WTC11 (cell line): ENCODE data around the gene CRABP2. TPM values are rescaled to one million over a fixed set of nuclear protein-coding genes. Genes with fewer than 3 reads are reported as not detected.

Experiments used
- ATAC-seq: fragments of 200-7000 bp; cut with Tn5 transposase; 2 replicates; pipeline ENCODE4 v1.10.0; 2021; ENCODE audit warnings: mild to moderate bottlenecking, moderate library complexity
- CTCF ChIA-PET: fragments of 300-600 bp; sonication (Branson Sonifier 250); formaldehyde crosslinking; loops from one replicate; lab custom pipeline; 2021; ENCODE audit warnings: antibody characterized with exemption; lab: Charles Lee
- POLR2A ChIA-PET: fragments of 350-600 bp; sonication (Branson Sonifier 250); formaldehyde crosslinking; loops from one replicate; lab custom pipeline; 2021; ENCODE audit warnings: antibody characterized with exemption; lab: Charles Lee
- DNase-seq: peaks from one replicate; pipeline ENCODE4 v3.0.0; 2021; ENCODE audit warnings: low spot score
- H3K27ac Mint-ChIP-seq: 2 replicates; pipeline ENCODE4 v1.8.0; 2021; ENCODE audit warnings: mixed read lengths
- H3K27me3 Mint-ChIP-seq: 2 replicates; pipeline ENCODE4 v1.8.0; 2021; ENCODE audit warnings: low read depth, mild to moderate bottlenecking, moderate library complexity, mixed read lengths
- H3K36me3 Mint-ChIP-seq: 2 replicates; pipeline ENCODE4 v1.8.0; 2021; ENCODE audit warnings: mixed read lengths
- H3K4me1 Mint-ChIP-seq: 2 replicates; pipeline ENCODE4 v1.8.0; 2022; ENCODE audit warnings: mixed read lengths
- H3K4me3 Mint-ChIP-seq: 2 replicates; pipeline ENCODE4 v1.8.0; 2021; ENCODE audit warnings: mild to moderate bottlenecking, moderate library complexity, mixed read lengths
- H3K9me3 Mint-ChIP-seq: 2 replicates; pipeline ENCODE4 v1.8.0; 2021; ENCODE audit warnings: mixed read lengths
- CREB1 ChIP-seq: sonication (generic); formaldehyde crosslinking; IDR thresholded peaks from 2 replicates; pipeline ENCODE4 v1.8.0; 2023; ENCODE audit warnings: mild to moderate bottlenecking, missing genetic modification reagents
- ELF4 ChIP-seq: sonication (generic); formaldehyde crosslinking; IDR thresholded peaks from 2 replicates; pipeline ENCODE4 v1.8.1; 2022; ENCODE audit warnings: low read depth, mild to moderate bottlenecking, moderate library complexity, missing genetic modification reagents
- EMX1 ChIP-seq: fragments of 250-450 bp; sonication (Bioruptor Pico); IDR thresholded peaks from 2 replicates; pipeline ENCODE4 v1.8.0; 2021; ENCODE audit warnings: mild to moderate bottlenecking
- ESRRA ChIP-seq: sonication (generic); formaldehyde crosslinking; IDR thresholded peaks from 2 replicates; pipeline ENCODE4 v1.8.1; 2022; ENCODE audit warnings: mild to moderate bottlenecking, missing genetic modification reagents, borderline replicate concordance
- FOXK1 ChIP-seq: sonication (generic); formaldehyde crosslinking; IDR thresholded peaks from 2 replicates; pipeline ENCODE4 v1.8.0; 2022; ENCODE audit warnings: mild to moderate bottlenecking, moderate library complexity, missing genetic modification reagents
- GRHL2 ChIP-seq: fragments of 250-450 bp; sonication (Bioruptor Pico); IDR thresholded peaks from 2 replicates; pipeline ENCODE4 v1.8.0; 2022; ENCODE audit warnings: mild to moderate bottlenecking, moderate library complexity; ENCODE audit not compliant: insufficient replicate concordance, severe bottlenecking
- MYBL2 ChIP-seq: sonication (generic); formaldehyde crosslinking; IDR thresholded peaks from 2 replicates; pipeline ENCODE4 v1.8.1; 2023; ENCODE audit warnings: mild to moderate bottlenecking, moderate library complexity, missing genetic modification reagents
- NFATC4 ChIP-seq: fragments of 250-450 bp; sonication (Bioruptor Pico); IDR thresholded peaks from 2 replicates; pipeline ENCODE4 v1.9.0; 2021; ENCODE audit warnings: mild to moderate bottlenecking
- NFYB ChIP-seq: sonication (generic); formaldehyde crosslinking; conservative IDR thresholded peaks from 2 replicates; pipeline ENCODE4 v1.8.0; 2022; ENCODE audit warnings: low read depth, missing genetic modification reagents
- NR3C1 ChIP-seq: sonication (generic); formaldehyde crosslinking; conservative IDR thresholded peaks from 2 replicates; pipeline ENCODE4 v1.8.1; 2023; ENCODE audit warnings: low read depth, mild to moderate bottlenecking, missing genetic modification reagents
- SMAD4 ChIP-seq: sonication (generic); formaldehyde crosslinking; IDR thresholded peaks from 2 replicates; pipeline ENCODE4 v1.8.0; 2022; ENCODE audit warnings: mild to moderate bottlenecking, missing genetic modification reagents
- TEAD1 ChIP-seq: sonication (generic); formaldehyde crosslinking; IDR thresholded peaks from 2 replicates; pipeline ENCODE4 v1.8.0; 2022; ENCODE audit warnings: mild to moderate bottlenecking, missing genetic modification reagents
- ZBTB21 ChIP-seq: sonication (generic); formaldehyde crosslinking; IDR thresholded peaks from 2 replicates; pipeline ENCODE4 v1.8.1; 2023; ENCODE audit warnings: mild to moderate bottlenecking, missing genetic modification reagents, borderline replicate concordance
- ZNF416 ChIP-seq: fragments of 250-450 bp; sonication (Bioruptor Pico); IDR thresholded peaks from 2 replicates; pipeline ENCODE4 v1.9.0; 2021; ENCODE audit warnings: mild to moderate bottlenecking, inconsistent platforms
- total RNA-seq: library from RNA; stranded (reverse); gene quantifications from 3 replicates; pipeline ENCODE4 v1.2.3, GENCODE V29; 2021
- TF ChIP-seq, protein P1 (sequence below): sonication (generic); formaldehyde crosslinking; IDR thresholded peaks from 2 replicates; pipeline ENCODE4 v1.8.0; 2022; ENCODE audit warnings: mild to moderate bottlenecking, missing genetic modification reagents
- TF ChIP-seq, protein P2 (sequence below): sonication (generic); formaldehyde crosslinking; IDR thresholded peaks from 2 replicates; pipeline ENCODE4 v1.8.0; 2023; ENCODE audit warnings: missing genetic modification reagents
- TF ChIP-seq, protein P3 (sequence below): fragments of 200-600 bp; IDR thresholded peaks from 2 replicates; pipeline ENCODE4 v1.8.0; 2022; ENCODE audit warnings: antibody characterized with exemption
- TF ChIP-seq, protein P4 (sequence below): sonication (generic); formaldehyde crosslinking; IDR thresholded peaks from 2 replicates; pipeline ENCODE4 v1.8.0; 2022; ENCODE audit warnings: mild to moderate bottlenecking, missing genetic modification reagents
- TF ChIP-seq, protein P5 (sequence below): sonication (generic); formaldehyde crosslinking; IDR thresholded peaks from 2 replicates; pipeline ENCODE4 v1.8.1; 2023; ENCODE audit warnings: mild to moderate bottlenecking, missing genetic modification reagents
- TF ChIP-seq, protein P6 (sequence below): sonication (generic); formaldehyde crosslinking; IDR thresholded peaks from 2 replicates; pipeline ENCODE4 v1.8.1; 2023; ENCODE audit warnings: mild to moderate bottlenecking, missing genetic modification reagents
- TF ChIP-seq, protein P7 (sequence below): sonication (generic); formaldehyde crosslinking; IDR thresholded peaks from 2 replicates; pipeline ENCODE4 v1.8.1; 2023; ENCODE audit warnings: mild to moderate bottlenecking, missing genetic modification reagents, moderate library complexity
- TF ChIP-seq, protein P8 (sequence below): fragments of 250-450 bp; sonication (Bioruptor Pico); IDR thresholded peaks from 2 replicates; pipeline ENCODE4 v1.9.0; 2021; ENCODE audit warnings: mild to moderate bottlenecking
- TF ChIP-seq, protein P9 (sequence below): sonication (generic); formaldehyde crosslinking; conservative IDR thresholded peaks from 2 replicates; pipeline ENCODE4 v1.8.1; 2023; ENCODE audit warnings: mild to moderate bottlenecking, low read depth, missing genetic modification reagents, moderate library complexity

CRABP2 gene
- total RNA-seq, 1 experiment from 2014 or later: 135 TPM

DNA sequence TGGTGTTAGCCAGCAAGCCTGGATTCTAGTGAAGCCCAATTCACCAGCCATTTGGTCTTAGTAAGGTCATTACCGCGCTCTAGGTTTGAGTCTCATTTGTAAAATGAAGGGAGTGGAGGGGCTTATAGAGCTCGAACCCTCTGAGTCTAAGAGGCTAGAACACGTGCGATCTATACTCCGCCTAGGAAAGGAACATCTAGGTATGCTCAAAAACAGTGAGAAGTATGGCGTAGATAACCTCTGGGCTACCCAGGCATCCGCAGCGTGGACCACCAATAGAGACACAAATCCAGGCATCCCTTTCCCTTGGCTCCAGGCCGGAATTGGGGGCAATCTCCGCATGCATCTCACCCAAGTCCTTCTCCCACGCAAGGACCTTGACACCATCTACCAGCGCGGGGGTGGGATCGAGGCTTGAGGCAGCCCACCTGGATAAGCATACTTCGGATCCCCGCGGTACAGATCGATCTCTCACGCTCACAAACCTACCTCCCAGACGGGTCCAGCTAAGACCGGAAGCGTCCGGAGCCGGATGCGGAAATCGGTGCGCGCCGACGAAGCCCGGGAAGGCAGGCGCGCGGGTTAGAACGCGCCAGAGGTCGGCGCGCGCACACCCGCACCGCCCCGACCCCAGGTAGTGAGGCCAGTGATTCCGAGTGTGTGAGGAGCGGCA, 22.7 kb upstream of the CRABP2 start, which contains the start of gene METTL25B:
METTL25B (plus strand) TSS at position 544 of the 673 bp plus-strand sequence. CDS start 636 bp downstream, outside the sequence.
- Mint-ChIP-seq H3K4me1 (peaks cover 14% of the 10 kb centered on the region), H3K4me3 (no peak within 1 kb of the TSS), H3K27ac (peak within 1 kb of the TSS; percentile 99), H3K9me3 (no peaks in the 10 kb centered on the region), H3K27me3 (no peaks in the 10 kb centered on the region), H3K36me3 (peaks cover 20% of the 10 kb centered on the region)
- ChIA-PET POLR2A (interaction anchor here (0.6 to 5.3 kb wide), 16 partner anchors 13 to 226 kb away, joined by 3 to 57 read pairs (median 4); partner anchors contain the start of genes CRABP2, HDGF, MRPL24 and PRCC), CTCF (interaction anchor here (0.6 to 9.5 kb wide), 20 partner anchors 13 to 1967 kb away, joined by 3 to 682 read pairs (median 8); partner anchors contain the start of genes CRABP2, HDGF, INSRR and LRRC71)
- DNase-seq: peak; percentile 81
- peak; percentile 63 for ATAC-seq
- TF ChIP-seq TEAD1 (CRISPR knock-in tag) (no peak), ZNF416 (no peak), MYBL2 (CRISPR knock-in tag) (no peak), NFATC4 (no peak), NFYB (no peak), ELF4 (CRISPR knock-in tag) (no peak), CREB1 (CRISPR knock-in tag) (no peak), FOXK1 (CRISPR knock-in tag) (no peak; the same call in 1 of the 2 replicates), ZBTB21 (CRISPR knock-in tag) (no peak), ESRRA (CRISPR knock-in tag) (no peak), NR3C1 (CRISPR knock-in tag) (no peak), SMAD4 (CRISPR knock-in tag) (no peak), EMX1 (CRISPR knock-in tag) (no peak), GRHL2 (no peak)
- TF ChIP-seq, protein P1, sequence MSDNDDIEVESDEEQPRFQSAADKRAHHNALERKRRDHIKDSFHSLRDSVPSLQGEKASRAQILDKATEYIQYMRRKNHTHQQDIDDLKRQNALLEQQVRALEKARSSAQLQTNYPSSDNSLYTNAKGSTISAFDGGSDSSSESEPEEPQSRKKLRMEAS: peak; percentile 45; the same call in 1 of the 2 replicates
- TF ChIP-seq, protein P2, sequence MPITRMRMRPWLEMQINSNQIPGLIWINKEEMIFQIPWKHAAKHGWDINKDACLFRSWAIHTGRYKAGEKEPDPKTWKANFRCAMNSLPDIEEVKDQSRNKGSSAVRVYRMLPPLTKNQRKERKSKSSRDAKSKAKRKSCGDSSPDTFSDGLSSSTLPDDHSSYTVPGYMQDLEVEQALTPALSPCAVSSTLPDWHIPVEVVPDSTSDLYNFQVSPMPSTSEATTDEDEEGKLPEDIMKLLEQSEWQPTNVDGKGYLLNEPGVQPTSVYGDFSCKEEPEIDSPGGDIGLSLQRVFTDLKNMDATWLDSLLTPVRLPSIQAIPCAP: no peak
- TF ChIP-seq, protein P3, sequence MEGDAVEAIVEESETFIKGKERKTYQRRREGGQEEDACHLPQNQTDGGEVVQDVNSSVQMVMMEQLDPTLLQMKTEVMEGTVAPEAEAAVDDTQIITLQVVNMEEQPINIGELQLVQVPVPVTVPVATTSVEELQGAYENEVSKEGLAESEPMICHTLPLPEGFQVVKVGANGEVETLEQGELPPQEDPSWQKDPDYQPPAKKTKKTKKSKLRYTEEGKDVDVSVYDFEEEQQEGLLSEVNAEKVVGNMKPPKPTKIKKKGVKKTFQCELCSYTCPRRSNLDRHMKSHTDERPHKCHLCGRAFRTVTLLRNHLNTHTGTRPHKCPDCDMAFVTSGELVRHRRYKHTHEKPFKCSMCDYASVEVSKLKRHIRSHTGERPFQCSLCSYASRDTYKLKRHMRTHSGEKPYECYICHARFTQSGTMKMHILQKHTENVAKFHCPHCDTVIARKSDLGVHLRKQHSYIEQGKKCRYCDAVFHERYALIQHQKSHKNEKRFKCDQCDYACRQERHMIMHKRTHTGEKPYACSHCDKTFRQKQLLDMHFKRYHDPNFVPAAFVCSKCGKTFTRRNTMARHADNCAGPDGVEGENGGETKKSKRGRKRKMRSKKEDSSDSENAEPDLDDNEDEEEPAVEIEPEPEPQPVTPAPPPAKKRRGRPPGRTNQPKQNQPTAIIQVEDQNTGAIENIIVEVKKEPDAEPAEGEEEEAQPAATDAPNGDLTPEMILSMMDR: no peak
- TF ChIP-seq, protein P4, sequence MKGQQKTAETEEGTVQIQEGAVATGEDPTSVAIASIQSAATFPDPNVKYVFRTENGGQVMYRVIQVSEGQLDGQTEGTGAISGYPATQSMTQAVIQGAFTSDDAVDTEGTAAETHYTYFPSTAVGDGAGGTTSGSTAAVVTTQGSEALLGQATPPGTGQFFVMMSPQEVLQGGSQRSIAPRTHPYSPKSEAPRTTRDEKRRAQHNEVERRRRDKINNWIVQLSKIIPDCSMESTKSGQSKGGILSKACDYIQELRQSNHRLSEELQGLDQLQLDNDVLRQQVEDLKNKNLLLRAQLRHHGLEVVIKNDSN (CRISPR knock-in tag): peak; percentile 31; the same call in 1 of the 2 replicates
- TF ChIP-seq, protein P5, sequence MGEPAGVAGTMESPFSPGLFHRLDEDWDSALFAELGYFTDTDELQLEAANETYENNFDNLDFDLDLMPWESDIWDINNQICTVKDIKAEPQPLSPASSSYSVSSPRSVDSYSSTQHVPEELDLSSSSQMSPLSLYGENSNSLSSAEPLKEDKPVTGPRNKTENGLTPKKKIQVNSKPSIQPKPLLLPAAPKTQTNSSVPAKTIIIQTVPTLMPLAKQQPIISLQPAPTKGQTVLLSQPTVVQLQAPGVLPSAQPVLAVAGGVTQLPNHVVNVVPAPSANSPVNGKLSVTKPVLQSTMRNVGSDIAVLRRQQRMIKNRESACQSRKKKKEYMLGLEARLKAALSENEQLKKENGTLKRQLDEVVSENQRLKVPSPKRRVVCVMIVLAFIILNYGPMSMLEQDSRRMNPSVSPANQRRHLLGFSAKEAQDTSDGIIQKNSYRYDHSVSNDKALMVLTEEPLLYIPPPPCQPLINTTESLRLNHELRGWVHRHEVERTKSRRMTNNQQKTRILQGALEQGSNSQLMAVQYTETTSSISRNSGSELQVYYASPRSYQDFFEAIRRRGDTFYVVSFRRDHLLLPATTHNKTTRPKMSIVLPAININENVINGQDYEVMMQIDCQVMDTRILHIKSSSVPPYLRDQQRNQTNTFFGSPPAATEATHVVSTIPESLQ (CRISPR knock-in tag): no peak
- TF ChIP-seq, protein P6, sequence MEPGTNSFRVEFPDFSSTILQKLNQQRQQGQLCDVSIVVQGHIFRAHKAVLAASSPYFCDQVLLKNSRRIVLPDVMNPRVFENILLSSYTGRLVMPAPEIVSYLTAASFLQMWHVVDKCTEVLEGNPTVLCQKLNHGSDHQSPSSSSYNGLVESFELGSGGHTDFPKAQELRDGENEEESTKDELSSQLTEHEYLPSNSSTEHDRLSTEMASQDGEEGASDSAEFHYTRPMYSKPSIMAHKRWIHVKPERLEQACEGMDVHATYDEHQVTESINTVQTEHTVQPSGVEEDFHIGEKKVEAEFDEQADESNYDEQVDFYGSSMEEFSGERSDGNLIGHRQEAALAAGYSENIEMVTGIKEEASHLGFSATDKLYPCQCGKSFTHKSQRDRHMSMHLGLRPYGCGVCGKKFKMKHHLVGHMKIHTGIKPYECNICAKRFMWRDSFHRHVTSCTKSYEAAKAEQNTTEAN (CRISPR knock-in tag): no peak
- TF ChIP-seq, protein P7, sequence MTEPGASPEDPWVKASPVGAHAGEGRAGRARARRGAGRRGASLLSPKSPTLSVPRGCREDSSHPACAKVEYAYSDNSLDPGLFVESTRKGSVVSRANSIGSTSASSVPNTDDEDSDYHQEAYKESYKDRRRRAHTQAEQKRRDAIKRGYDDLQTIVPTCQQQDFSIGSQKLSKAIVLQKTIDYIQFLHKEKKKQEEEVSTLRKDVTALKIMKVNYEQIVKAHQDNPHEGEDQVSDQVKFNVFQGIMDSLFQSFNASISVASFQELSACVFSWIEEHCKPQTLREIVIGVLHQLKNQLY (CRISPR knock-in tag): no peak
- TF ChIP-seq, protein P8, sequence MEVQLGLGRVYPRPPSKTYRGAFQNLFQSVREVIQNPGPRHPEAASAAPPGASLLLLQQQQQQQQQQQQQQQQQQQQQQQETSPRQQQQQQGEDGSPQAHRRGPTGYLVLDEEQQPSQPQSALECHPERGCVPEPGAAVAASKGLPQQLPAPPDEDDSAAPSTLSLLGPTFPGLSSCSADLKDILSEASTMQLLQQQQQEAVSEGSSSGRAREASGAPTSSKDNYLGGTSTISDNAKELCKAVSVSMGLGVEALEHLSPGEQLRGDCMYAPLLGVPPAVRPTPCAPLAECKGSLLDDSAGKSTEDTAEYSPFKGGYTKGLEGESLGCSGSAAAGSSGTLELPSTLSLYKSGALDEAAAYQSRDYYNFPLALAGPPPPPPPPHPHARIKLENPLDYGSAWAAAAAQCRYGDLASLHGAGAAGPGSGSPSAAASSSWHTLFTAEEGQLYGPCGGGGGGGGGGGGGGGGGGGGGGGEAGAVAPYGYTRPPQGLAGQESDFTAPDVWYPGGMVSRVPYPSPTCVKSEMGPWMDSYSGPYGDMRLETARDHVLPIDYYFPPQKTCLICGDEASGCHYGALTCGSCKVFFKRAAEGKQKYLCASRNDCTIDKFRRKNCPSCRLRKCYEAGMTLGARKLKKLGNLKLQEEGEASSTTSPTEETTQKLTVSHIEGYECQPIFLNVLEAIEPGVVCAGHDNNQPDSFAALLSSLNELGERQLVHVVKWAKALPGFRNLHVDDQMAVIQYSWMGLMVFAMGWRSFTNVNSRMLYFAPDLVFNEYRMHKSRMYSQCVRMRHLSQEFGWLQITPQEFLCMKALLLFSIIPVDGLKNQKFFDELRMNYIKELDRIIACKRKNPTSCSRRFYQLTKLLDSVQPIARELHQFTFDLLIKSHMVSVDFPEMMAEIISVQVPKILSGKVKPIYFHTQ (CRISPR knock-in tag): no peak
- TF ChIP-seq, protein P9, sequence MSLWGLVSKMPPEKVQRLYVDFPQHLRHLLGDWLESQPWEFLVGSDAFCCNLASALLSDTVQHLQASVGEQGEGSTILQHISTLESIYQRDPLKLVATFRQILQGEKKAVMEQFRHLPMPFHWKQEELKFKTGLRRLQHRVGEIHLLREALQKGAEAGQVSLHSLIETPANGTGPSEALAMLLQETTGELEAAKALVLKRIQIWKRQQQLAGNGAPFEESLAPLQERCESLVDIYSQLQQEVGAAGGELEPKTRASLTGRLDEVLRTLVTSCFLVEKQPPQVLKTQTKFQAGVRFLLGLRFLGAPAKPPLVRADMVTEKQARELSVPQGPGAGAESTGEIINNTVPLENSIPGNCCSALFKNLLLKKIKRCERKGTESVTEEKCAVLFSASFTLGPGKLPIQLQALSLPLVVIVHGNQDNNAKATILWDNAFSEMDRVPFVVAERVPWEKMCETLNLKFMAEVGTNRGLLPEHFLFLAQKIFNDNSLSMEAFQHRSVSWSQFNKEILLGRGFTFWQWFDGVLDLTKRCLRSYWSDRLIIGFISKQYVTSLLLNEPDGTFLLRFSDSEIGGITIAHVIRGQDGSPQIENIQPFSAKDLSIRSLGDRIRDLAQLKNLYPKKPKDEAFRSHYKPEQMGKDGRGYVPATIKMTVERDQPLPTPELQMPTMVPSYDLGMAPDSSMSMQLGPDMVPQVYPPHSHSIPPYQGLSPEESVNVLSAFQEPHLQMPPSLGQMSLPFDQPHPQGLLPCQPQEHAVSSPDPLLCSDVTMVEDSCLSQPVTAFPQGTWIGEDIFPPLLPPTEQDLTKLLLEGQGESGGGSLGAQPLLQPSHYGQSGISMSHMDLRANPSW: no peak
